ENCODE measurements around the gene AMZ1.
"Not testable (repeated sequence)": the region's sequence is repeated elsewhere in the genome, so short reads cannot be mapped to it uniquely, and the experiment has no call there.

Gene AMZ1

DNA sequence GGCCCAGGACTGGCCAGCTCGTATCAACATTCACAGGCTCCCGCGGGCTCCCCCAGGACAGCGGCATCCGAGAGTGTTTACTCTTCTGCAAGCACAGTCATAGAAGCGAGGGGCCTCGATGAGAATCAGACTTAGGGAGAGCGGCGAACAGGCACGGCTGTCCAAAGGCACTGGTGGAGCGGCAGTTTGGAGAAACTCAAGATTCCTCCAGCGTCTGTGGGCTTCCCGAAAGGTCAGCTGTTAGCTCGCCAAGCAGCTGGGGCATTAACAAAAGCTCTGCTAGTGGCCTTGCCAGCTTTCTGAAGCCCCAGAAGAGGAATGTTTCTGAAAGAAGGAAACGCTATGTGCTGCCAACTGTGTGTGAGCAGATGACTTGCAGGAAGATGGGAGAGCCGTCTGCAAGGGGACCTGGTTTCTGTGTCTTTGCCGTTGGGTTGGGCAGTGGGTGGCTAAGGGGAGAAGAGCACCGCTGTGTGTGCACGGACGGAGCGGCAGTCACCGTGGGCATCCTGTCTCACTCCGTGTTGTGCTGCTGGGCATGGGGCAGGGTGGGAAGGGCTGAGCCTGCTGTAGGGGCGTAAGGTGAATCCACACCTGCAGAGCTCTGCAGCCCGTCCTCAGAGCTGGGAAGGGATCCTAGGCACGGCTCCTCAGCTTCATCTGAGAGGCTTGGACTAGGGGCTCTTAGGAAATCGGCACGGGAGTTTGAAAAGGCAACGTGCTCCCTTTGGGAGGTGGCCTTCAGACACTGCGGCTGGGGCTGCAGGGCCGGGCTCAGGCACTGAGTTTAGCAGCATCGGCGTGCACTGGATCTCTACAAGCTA, 42.1 kb downstream of the AMZ1 start:
- no peak for DNase-seq

DNA sequence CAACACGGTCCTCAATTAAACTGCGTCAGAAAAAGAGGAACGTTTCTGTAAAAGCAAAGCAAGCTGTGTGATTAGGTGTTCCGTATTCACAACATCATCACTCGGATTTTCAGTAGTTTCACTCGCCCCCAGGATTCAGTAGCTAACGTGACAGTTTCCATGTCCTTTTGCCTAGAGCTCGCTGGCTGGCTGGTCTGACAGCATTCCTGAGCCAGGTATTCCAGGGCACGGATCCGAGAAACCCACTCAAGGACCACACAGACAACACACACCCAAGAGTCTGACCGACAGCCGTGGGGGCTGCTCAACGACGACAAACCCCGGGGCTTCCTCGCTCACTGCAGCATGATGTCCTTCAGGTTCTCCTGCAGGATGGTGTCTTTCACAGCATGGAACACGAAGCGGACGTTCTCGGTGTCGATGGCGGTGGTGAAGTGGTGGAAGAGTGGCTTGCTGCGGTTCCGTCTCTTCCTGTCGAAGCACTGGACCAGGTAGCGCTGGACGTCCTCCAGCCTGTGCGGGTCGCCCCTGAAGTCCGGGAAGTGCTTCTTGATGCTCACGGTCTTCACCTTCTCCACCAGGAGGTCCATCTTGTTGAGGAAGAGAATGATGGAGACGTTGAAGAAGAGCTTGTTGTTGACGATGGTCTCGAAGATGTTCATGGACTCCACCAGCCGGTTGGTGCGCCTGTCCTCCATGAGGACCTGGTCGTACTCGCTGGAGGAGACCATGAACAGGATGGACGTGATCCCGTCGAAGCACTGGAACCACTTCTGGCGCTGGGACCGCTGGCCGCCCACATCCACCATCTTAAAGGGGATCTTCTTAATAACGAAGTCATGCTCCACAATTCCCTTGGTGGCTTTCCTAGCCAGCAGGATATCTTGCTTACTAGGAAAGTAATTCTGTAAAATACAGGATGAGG, 43.1 kb downstream of the AMZ1 start:
- no peak for DNase-seq

- no peak for DNase-seq
These were observed 44.4 kb downstream of the AMZ1 start for GRCh38 chr7:2732388-2732787.

DNA sequence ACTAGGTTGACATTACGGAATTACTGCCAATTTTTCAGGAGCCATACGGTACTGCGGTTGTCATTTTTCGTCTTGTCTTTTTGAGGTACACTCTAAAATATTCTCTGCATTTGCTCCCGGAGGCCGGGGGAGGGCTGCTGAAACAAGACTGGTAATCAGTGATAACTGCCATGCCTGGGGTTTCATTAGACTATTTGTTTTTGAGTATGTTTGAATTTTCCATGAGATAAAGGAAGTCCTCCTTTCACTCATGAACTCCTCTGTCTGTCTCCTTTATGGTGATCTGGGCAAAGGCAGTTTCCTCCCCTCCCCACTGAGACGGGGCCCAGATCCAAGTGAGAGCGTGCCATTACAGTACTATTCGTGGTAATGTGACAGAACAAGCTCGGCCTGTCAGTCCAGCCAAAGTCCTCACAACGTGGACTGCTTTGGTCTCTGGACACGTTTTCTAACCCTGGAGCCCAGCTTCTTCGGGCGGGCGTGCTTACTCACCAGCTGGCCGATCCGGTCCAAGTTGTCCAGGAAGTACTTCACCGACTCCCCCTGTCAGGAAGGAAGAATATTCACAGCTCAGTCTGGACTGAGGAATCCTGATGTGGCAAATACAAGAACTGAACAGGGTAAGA, 45.1 kb downstream of the AMZ1 start:
- no peak for DNase-seq

GRCh38 chr7:2734084-2734686, 46.2 kb downstream of the AMZ1 start:
- DNase-seq: no peak

- no peak for DNase-seq
These were observed 47.0 kb downstream of the AMZ1 start for GRCh38 chr7:2734751-2735571.

- DNase-seq: no peak
These were observed 47.7 kb downstream of the AMZ1 start for GRCh38 chr7:2735744-2736143.

- DNase-seq: no peak
These were observed 48.5 kb downstream of the AMZ1 start for GRCh38 chr7:2736411-2736914.

GRCh38 chr7:2737005-2737743, 49.2 kb downstream of the AMZ1 start:
- DNase-seq: not testable (repeated sequence)

GRCh38 chr7:2737771-2738540, 50.0 kb downstream of the AMZ1 start:
- DNase-seq: no peak

DNA sequence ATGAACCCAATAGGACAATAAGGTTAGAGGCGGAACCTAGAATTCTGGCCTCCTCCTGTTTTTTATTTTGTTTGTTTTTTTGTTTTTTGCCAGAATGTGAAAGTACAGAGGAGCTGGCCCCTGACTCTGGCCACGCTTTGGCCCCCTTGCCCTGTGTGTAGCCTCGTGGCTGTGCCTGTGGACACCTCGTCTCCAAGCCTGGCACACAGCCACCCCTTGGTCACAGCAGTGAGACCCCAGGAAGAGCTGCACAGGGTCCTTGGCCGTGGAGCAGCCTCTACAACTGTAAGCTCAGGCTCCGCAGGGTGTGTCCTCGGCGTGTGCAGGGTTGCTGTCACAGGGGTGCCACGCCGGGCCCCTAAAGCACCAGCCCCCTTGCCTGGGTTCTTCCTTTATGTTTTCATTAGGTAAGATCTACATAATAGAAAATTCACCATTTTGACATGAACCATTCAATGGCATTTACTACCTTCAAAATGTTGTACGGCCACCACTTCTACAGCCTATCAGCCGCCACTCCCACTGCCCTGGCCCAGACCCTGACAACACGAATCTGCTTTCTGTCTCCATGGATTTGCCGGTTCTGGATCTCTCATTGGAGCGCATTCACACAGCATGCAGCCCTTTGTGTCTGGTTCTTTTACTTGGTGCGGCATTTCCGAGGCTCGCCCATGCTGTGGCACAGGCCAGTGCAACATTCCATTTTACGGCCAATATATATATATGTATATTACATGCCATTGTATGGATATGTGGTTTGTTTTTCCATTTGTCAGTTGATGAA, 51.0 kb downstream of the AMZ1 start:
- no peak for DNase-seq

GRCh38 chr7:2743523-2744185, 55.7 kb downstream of the AMZ1 start:
- not testable (repeated sequence) for DNase-seq

DNA sequence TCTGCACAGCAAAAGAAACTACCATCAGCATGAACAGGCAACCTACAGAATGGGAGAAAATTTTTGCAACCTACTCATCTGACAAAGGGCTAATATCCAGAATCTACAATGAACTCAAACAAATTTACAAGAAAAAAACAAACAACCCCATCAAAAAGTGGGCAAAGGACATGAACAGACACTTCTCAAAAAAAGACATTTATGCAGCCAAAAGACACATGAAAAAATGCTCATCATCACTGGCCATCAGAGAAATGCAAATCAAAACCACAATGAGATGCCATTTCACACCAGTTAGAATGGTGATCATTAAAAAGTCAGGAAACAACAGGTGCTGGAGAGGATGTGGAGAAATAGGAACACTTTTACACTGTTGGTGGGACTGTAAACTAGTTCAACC, 60.7 kb downstream of the AMZ1 start:
- DNase-seq: not testable (repeated sequence)

- DNase-seq: no peak
These were observed 62.0 kb downstream of the AMZ1 start for GRCh38 chr7:2750004-2750407.

DNA sequence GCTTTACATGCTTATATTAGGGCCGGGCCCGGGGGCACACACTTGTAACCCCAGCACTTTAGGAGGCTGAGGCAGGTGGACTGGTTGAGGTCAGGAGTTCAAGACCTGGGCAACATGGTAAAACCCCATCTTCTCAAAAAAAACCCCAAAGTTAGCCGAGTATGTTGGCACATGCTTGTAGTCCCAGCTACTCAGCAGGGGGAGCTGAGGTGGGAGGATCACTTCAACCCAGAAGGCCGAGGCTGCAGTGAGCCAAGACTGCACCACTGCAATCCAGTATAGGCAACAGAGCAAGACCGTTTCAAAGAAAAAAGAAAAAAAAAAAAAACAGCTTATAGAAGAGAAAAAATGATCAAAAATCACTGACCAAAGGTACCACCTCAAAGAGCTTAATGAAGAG, 63.1 kb downstream of the AMZ1 start:
- no peak for DNase-seq

GRCh38 chr7:2753148-2753547, 65.1 kb downstream of the AMZ1 start:
- DNase-seq: no peak

DNA sequence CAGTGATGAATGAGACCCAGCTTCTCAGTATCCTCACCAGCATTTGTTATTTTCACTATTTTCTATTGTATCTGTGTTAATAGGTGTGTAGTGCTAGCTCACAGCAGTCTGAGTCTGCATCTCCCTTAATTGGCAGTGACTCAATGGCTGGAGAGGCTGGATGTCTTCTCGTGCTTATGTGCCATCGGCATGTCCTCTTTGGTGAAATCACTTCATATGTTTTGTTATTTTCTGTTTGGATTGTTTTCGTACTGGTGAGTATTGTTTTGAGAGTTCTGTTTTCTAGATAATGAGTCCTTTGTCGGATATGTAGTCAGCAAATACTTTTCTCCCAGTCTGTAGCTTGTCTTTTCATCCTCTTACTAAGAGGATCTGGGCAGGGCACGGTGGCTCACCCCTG, 66.1 kb downstream of the AMZ1 start:
- no peak for DNase-seq

DNA sequence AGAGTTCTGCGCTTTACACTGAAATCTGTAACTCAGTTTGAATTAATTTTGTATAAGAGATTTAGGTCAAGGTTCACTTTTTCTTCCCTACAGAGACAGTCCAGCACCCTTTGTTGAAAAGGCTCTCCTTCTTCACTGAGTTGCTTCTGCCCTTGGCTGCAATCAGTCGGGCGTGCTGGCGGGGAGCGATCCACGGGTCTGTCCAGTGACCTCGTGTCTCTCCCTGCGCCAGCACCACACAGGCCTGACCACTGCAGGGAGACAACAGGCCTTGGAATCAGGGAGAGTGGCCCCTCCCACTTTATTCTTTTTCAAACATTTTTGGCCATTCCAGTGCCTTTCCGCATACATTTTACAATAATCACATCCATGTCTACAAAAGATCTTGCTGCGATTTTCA, 66.9 kb downstream of the AMZ1 start:
- DNase-seq: no peak

- no peak for DNase-seq
These were observed 67.5 kb downstream of the AMZ1 start for GRCh38 chr7:2755531-2755930.
